Mucosa of rectum (tissue), 2 donors: Measurements from ENCODE around the gene RAB6B.
A peak's percentile ranks its signal among the peaks of the same experiment; 100 is the strongest.

Experiments used
- H3K27ac ChIP-seq, 2 donors: one replicate each; pipeline ENCODE4 v1.7.0; 2013; ENCODE audit warnings: inconsistent platforms in 2 of 2, low read depth in 2 of 2, low read length in 2 of 2
- H3K27me3 ChIP-seq, 2 donors: one replicate each; pipeline ENCODE4 v1.7.0; 2013; ENCODE audit warnings: low read length in 2 of 2; ENCODE audit not compliant: control insufficient read depth in 2 of 2, insufficient read depth in 2 of 2
- H3K36me3 ChIP-seq, 2 donors: one replicate each; pipeline ENCODE4 v1.7.0; 2013; ENCODE audit warnings: low read length in 2 of 2; ENCODE audit not compliant: control insufficient read depth in 2 of 2, insufficient read depth in 2 of 2
- H3K4me1 ChIP-seq, 2 donors: one replicate each; pipeline ENCODE4 v1.7.0; 2013; ENCODE audit warnings: low read length in 2 of 2, mild to moderate bottlenecking in 1 of 2; ENCODE audit not compliant: control insufficient read depth in 2 of 2, insufficient read depth in 2 of 2
- H3K4me3 ChIP-seq, 2 donors: one replicate each; pipeline ENCODE4 v1.7.0; 2013; ENCODE audit warnings: low read length in 2 of 2
- H3K9ac ChIP-seq, 2 donors: one replicate each; pipeline ENCODE4 v1.7.0; 2013; ENCODE audit warnings: low read length in 2 of 2, low read depth in 1 of 2, mild to moderate bottlenecking in 1 of 2
- H3K9me3 ChIP-seq, 2 donors: one replicate each; pipeline ENCODE4 v1.7.0; 2013; ENCODE audit warnings: low read length in 2 of 2; ENCODE audit not compliant: control insufficient read depth in 2 of 2
- donor health status: healthy.
- donor health status: Normal muscosa, but diverticular disease.

The RAB6B gene

DNA sequence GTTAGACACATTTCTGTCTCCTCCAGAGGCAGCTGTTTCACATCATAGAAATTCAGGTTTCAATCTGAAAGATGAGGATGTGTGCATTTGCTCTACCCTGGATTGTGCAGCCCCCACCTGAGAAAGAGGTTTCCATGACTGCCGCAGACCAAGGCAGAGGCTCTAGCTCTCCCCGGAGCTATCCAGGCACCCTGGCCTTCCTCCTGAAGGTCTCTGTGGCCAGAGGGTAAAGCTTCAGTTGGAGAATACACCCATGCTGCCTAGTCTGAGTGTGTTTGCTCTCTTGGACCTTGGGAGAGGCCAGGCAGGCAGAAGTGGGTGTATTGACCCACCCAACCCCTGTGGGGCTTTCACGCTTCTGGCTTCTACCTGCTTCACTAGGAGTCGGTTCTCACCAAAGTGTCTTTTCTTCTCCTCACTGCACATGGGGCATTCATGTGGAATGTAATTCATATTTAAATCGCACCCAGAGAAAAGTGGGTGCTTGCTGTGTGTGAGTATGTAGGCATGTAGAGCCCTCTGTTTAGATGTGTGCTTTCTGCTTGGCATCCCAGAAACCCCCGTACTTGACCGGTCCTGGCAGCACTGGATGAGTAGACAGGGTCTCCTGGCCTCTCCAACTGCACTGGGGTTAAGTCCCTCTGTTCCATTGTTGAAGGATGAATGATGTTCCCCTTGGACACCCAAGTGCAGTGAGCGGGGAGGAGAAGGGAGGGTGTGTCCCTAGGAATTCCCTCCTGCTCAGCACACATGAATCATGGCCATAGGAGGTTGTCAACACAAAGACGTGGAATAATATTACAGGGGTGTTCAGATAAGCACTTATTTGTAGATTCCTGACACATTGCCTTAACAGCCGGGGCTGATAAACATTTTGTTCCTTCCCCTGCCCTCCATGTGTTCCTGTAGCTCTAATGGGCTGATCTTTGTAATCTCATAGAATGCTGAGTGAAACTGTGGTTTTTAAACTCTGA is 20.3 kb upstream of the RAB6B start:
- H3K9me3 ChIP-seq, result no peaks in the 10 kb centered on the region
- H3K4me1 ChIP-seq, result no peaks in the 10 kb centered on the region
- H3K36me3 ChIP-seq, result no peaks in the 10 kb centered on the region
- no peak overlapping the region for H3K9ac ChIP-seq
- no peak overlapping the region for H3K27ac ChIP-seq
- H3K4me3 ChIP-seq, result no peak overlapping the region
- peaks cover 0 to 4% of the 10 kb centered on the region in 2 donors for H3K27me3 ChIP-seq

DNA sequence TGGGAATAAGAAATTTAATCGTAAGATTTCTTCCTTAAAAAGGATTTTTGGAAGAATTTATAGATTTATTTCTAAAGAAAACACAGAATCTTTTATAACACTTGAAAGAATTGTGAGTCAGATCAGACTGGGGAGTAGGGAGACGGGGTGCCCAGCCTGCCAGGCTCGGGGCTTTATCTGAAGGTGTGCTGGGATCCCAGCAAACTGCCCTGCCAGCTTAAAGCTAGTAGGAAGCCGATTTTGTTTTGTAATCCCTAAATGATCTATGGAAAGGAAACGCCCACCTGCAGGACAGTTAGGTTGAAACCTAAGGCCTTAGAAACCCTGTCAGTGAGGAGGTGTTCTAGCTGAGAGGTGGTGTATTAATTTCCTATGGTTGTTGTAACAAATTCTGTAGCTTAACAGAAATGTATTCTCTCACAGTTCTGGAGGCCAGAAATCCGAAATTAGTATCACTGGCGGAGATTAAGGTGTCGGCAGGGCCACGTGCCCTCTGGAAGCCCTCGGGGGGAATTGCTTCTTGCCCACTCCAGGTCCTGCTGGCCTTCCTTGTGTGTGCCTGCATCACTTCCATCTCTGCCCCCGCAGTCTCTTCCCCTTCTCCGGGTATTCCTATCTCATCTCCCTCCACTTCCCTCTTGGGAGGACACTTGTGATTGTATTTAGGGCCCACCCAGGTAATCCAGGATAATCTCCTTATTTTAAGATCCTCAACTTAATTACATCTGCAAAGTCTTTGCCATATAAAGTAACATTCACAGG is 19.3 kb upstream of the RAB6B start:
- H3K4me3 ChIP-seq, result no peak overlapping the region
- no peaks in the 10 kb centered on the region for H3K4me1 ChIP-seq
- H3K9me3 ChIP-seq, result no peaks in the 10 kb centered on the region
- no peaks in the 10 kb centered on the region for H3K36me3 ChIP-seq
- H3K9ac ChIP-seq, result no peak overlapping the region
- no peak overlapping the region for H3K27ac ChIP-seq
- H3K27me3 ChIP-seq, result peaks cover 0 to 4% of the 10 kb centered on the region in 2 donors

DNA sequence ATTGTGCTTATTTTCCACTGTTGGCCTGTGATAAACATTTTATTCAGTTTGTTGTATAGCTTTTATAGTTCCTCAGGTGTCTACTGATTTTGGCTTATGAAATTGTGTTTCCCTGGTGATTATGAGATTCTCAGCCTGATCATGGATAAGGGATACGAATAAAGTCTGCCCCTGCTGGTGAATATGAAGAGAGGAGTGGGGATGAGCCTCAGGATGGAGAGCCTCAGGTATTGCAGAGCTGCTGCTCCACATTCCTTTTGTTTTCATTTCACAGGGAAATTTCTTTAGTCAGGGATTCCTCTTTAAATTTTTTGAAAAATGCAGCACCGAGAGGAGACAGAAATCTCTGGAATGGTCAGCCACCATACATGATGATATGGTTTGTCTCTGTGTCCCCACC is 14.7 kb upstream of the RAB6B start:
- no peaks in the 10 kb centered on the region for H3K9me3 ChIP-seq
- no peak overlapping the region for H3K27ac ChIP-seq
- H3K36me3 ChIP-seq, result no peaks in the 10 kb centered on the region
- no peak overlapping the region for H3K9ac ChIP-seq
- no peak overlapping the region for H3K4me3 ChIP-seq
- H3K4me1 ChIP-seq, result no peaks in the 10 kb centered on the region
- no peaks in the 10 kb centered on the region for H3K27me3 ChIP-seq

DNA sequence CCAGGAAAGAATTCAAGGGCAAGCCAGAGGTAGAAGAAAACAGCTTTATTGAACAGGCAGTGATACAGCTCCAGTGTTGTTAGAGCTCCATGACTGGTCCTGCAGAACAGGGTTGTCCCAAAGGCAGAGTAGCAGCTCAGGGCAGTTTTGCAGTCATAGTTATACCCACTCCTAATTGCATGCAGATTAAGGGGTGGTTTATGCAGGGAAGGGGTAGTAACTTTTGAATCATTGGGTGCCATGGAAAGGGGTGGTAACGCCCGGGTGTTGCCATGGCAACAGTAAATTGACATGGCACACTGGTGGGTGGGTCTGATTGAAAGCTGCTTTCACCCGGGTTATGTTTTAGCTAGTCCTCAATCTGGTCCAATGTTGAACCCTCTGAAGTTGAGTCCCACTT is 9.7 kb upstream of the RAB6B start:
- Histone ChIP-seq H3K9ac (no peak overlapping the region), H3K36me3 (no peaks in the 10 kb centered on the region), H3K27me3 (peaks cover 0 to 2% of the 10 kb centered on the region in 2 donors), H3K4me1 (no peaks in the 10 kb centered on the region), H3K9me3 (no peaks in the 10 kb centered on the region), H3K4me3 (no peak overlapping the region), H3K27ac (no peak overlapping the region)

DNA sequence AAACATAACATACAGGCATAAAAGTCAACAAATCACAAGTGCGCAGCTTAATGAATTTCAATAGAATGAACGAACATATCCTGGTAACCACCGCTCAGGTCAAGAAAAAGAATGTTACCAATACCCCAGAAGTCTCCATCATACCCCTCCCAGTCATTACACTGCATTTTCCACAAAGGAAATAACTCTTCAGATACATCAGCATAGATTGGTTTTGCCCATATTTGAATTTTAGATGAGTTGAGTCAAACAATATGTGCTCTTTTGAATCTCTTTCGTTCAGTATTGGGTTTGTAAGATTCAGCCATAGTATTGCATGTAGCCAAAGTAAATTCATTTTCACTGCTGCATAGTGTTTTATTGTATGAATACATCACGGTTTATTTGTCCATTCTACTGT is 6.2 kb upstream of the RAB6B start:
- Histone ChIP-seq H3K27me3 (peaks cover 7% of the 10 kb centered on the region in 2 donors), H3K36me3 (no peaks in the 10 kb centered on the region), H3K9me3 (no peaks in the 10 kb centered on the region), H3K27ac (no peak overlapping the region), H3K4me1 (no peaks in the 10 kb centered on the region), H3K4me3 (no peak overlapping the region), H3K9ac (no peak overlapping the region)

DNA sequence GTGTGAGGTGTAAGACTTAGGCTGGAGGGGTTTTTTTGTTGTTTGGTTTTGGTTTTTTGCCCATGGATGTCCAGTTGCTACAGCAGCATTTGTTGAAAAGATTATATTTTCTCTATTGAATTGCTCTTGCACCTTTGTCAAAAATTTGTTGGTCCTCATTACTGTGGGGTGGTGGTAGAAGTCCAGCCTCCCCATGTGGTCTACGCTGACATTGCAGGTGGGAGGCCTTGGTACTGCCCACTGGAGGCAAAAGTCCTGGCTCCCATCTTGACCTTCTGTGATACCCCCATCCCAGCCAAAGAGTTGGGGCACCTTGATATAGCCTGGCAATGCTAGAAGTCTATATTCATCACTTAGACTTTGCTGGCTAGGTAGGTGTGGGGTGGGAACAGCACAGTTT is 5.4 kb upstream of the RAB6B start:
- Histone ChIP-seq H3K36me3 (no peaks in the 10 kb centered on the region), H3K9me3 (no peaks in the 10 kb centered on the region), H3K27ac (no peak overlapping the region), H3K4me1 (peaks cover 0 to 2% of the 10 kb centered on the region in 2 donors), H3K4me3 (no peak overlapping the region), H3K9ac (no peak overlapping the region), H3K27me3 (peaks cover 12 to 14% of the 10 kb centered on the region in 2 donors)

DNA sequence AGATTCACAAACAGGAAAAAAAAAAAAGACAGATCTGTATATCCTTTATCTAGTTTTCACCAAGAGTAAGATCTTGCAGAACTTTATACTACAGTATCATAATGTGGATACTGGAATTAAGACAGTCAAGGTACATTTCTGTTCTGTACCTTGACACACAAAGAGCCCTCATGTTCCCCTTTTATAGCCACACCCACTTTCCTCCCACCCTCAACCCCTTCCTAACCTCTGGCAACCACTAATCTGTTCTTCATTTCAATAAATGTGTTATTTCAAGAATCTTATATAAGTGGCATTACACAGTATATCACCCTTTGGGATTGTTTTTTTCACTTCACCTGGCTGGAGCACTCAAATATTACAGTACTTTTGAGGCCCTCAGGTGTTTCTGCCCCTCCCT is 3.6 kb upstream of the RAB6B start:
- Histone ChIP-seq H3K27me3 (peaks cover 16 to 21% of the 10 kb centered on the region in 2 donors), H3K4me3 (no peak overlapping the region)

DNA sequence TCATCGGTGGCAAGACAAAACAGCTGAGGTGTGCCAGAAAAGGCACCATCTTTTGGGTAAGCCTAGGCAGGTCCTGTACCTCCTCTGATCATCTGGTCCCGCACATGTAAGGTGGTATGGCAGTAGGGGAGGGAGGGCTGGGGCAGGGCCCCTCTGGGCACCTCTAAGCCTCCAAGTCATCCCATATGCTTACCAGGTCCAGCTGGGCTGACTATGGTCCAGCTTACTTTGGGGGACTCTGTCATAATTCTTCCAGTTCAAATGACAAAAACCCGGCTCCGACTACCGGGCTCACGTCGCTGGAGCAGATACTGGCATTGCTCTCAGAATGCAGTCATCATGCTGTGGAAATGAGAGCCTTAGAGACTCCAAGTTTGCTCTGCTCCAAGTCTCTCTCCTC is 1.9 kb upstream of the RAB6B start:
- H3K36me3 ChIP-seq, result no peaks in the 10 kb centered on the region
- H3K9me3 ChIP-seq, result no peaks in the 10 kb centered on the region
- no peak overlapping the region for H3K27ac ChIP-seq
- H3K4me1 ChIP-seq, result peaks cover 0 to 2% of the 10 kb centered on the region in 2 donors
- no peak overlapping the region for H3K4me3 ChIP-seq
- no peak overlapping the region for H3K9ac ChIP-seq
- peaks cover 20 to 30% of the 10 kb centered on the region in 2 donors for H3K27me3 ChIP-seq

More for the DNA sequence above, 3.6 kb upstream of the RAB6B start:
- Histone ChIP-seq H3K36me3 (no peaks in the 10 kb centered on the region), H3K9ac (no peak overlapping the region), H3K27ac (no peak overlapping the region), H3K9me3 (no peaks in the 10 kb centered on the region), H3K4me1 (peaks cover 0 to 2% of the 10 kb centered on the region in 2 donors)

DNA sequence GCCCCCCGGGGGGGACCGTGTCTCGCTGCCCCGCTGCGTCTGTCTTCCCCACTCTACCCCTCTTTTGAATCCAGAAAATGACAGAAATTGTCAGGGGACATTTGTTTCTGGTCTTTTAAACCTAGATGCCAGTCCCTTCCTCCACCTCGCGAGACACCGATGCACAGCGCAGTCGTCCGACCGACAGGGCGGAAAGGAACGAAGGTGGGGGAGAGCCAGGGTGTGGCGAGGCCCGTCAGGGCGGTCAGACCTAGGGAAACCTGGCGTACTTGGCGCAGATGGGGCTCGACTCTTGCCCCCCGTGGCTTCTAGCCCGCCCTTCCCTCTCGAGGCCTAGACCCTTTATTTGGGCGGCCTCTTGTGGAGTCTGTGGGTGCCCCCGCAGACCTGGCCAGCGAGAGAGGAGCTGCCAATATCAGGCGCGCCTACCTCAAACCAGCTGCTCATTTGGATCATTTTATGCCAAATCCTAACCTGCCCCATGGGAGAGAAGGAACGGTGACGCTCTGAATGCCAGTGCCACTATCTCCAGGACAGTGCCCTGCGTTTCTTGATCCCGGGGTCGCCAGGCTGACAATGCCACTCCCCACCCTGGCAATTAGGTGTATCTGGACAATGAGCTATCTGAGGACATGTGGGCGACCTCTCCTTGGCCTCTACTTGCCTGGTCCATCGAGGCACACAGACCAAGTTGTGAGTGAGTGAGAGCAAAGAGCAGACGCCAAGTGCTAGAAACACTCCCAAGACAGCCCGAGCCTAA is 500 bp upstream of the RAB6B start:
- Histone ChIP-seq H3K9ac (no peak overlapping the region), H3K4me1 (peaks cover 0 to 2% of the 10 kb centered on the region in 2 donors), H3K9me3 (no peaks in the 10 kb centered on the region), H3K27ac (no peak overlapping the region), H3K36me3 (no peaks in the 10 kb centered on the region), H3K27me3 (peaks cover 21 to 30% of the 10 kb centered on the region in 2 donors), H3K4me3 (peak overlapping the region; percentile 53 to 57)
